GM12864 (cell line): ENCODE results near the gene PLEKHA8.

ENCODE experiments used
- DNase-seq: peaks from one replicate; pipeline ENCODE4 v3.0.0-alpha.2; 2011; ENCODE audit warnings: low read depth
- H3K4me3 ChIP-seq: 2 replicates; pipeline ENCODE4 v1.5.1; 2011; ENCODE audit warnings: mild to moderate bottlenecking, low read depth, low read length, control low read depth
- TF ChIP-seq, protein P1 (sequence below): IDR thresholded peaks from 2 replicates; pipeline ENCODE4 v1.5.1; 2011; ENCODE audit warnings: low read depth, mild to moderate bottlenecking, moderate library complexity, low read length, control low read depth, inconsistent platforms; ENCODE audit errors: missing control alignments

Gene PLEKHA8

DNA sequence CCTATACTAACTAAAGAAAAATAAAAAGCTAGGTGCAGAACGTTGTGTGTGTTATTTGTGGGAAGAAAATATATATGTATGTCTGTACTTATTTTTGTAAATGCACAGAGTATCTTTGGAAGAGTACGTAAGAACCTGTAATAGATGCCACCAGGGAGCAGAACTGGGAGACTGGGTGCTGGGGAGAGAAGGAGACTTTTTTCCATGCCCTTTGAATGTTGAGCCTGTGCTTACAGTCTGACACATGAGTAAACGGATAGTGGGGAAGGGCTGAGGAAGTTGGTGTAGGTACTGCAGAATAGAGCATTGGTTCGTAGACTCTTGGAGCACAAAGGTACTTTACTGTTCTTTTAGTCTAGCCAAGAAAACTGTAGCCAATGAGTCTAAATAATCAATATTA is 37.3 kb upstream of the PLEKHA8 start:
- H3K4me3 ChIP-seq = no peak overlapping the region
- DNase-seq = no peak
- TF ChIP-seq, protein P1, sequence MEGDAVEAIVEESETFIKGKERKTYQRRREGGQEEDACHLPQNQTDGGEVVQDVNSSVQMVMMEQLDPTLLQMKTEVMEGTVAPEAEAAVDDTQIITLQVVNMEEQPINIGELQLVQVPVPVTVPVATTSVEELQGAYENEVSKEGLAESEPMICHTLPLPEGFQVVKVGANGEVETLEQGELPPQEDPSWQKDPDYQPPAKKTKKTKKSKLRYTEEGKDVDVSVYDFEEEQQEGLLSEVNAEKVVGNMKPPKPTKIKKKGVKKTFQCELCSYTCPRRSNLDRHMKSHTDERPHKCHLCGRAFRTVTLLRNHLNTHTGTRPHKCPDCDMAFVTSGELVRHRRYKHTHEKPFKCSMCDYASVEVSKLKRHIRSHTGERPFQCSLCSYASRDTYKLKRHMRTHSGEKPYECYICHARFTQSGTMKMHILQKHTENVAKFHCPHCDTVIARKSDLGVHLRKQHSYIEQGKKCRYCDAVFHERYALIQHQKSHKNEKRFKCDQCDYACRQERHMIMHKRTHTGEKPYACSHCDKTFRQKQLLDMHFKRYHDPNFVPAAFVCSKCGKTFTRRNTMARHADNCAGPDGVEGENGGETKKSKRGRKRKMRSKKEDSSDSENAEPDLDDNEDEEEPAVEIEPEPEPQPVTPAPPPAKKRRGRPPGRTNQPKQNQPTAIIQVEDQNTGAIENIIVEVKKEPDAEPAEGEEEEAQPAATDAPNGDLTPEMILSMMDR = no peak

GRCh38 chr7:29991937-29992336 is 36.3 kb upstream of the PLEKHA8 start:
- DNase-seq = no peak
- TF ChIP-seq, protein P1 = no peak
- H3K4me3 ChIP-seq = no peak overlapping the region

GRCh38 chr7:29993140-29993539 is 35.1 kb upstream of the PLEKHA8 start:
- no peak overlapping the region for H3K4me3 ChIP-seq
- no peak for DNase-seq
- TF ChIP-seq, protein P1 = no peak

DNA sequence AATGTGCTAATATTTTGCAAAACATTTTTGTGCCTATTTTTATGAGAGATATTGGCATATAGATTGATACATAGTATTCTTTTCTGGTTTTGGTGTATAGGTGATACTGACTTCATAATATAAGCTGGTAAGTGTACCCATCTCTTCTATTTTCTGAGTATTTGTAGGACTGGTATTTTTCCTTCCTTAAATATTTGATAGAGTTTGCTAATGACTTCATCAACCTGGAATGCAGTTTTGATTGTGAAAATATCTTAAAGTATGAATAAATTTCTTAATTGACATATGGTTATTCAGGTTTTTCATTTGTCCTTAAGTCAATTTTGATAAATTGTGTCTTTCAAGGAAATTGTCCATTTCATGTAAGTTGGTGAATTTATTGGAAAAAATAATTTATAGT is 32.6 kb upstream of the PLEKHA8 start:
- no peak for DNase-seq
- no peak overlapping the region for H3K4me3 ChIP-seq
- TF ChIP-seq, protein P1 = no peak

- TF ChIP-seq, protein P1 = no peak
- DNase-seq = no peak
- H3K4me3 ChIP-seq = no peak overlapping the region
These were observed 31.9 kb upstream of the PLEKHA8 start for GRCh38 chr7:29996321-29996720.

DNA sequence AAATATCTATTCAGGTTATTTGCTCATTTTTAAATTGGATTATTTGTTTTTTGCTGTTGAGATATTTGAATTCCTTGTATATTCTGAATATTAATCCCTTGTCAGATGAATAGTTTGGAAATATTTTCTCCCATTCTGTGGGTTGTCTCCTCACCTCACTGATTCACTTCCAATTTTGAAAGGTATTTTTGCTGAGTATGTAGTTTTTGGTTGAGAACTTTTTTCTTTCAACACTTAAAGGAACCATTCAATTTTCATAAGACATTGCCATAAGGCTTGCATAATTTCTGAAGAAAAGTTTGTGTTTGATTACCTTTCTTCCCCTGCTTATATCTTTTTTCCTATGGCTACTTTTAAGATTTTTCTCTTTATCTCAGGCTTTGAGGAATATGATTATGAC is 29.7 kb upstream of the PLEKHA8 start:
- no peak overlapping the region for H3K4me3 ChIP-seq
- no peak for DNase-seq
- TF ChIP-seq, protein P1 = no peak

DNA sequence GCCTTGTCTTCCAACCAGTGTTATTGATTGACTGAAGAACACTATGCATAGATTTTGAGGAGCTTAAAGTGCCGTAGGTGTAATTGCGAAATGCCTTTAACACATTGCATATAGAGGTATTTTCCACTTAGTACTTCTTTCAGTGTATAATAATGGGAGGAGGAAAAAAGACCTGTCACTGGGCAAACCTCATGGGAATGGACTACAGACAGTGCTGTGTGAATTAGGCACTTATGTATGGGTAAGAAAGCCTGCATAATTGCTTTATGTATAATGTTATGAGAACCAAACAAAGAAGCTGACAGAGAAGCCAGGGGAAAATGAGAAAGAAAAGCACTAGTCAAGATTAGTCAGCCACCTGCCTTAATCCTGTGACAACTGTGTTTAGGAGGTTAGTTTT is 26.2 kb upstream of the PLEKHA8 start:
- DNase-seq = no peak
- TF ChIP-seq, protein P1 = no peak
- no peak overlapping the region for H3K4me3 ChIP-seq
